HG03520 (cell line): ENCODE measurements around the gene WASHC2C.
"Not testable (repeated sequence)": the region's sequence is repeated elsewhere in the genome, so short reads cannot be mapped to it uniquely, and the experiment has no call there.

Experiments
- ATAC-seq: cut with Tn5 transposase; IDR thresholded peaks from one replicate; pipeline ENCODE4 v1.9.1; 2021; ENCODE audit warnings: mild to moderate bottlenecking, moderate library complexity; ENCODE audit not compliant: unreplicated experiment

The WASHC2C gene

GRCh38 chr10:45768334-45768733, 41.3 kb downstream of the WASHC2C start:
- ATAC-seq, result not testable (repeated sequence)

- not testable (repeated sequence) for ATAC-seq
Observed at GRCh38 chr10:45771757-45772461, 44.8 kb downstream of the WASHC2C start.

GRCh38 chr10:45786217-45786616, 59.2 kb downstream of the WASHC2C start:
- not testable (repeated sequence) for ATAC-seq

DNA sequence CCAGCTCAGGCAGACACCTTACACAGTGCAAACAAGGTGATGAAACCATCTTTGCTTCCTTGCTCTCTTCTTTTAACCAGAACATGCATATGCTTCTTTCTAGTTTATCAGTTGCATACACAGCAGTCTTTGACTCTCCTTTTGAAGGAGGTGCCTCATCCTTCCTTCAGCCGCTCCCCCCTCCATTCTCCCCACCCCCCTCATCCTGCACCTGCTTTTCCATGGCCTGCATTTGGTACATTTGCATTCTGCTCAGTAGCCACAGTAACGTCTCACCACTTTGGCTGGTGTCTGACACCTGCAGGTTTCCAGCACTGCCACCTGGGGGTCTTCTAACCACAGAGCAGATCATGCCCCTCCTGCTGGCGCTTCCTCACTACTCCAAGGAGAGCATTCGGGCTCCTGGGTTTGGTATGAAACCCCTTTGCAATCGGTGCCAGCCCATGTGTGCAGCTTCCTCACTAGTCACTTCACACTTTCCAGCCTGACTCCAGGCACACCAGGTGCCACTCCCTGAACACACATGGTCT, 60.2 kb downstream of the WASHC2C start:
- not testable (repeated sequence) for ATAC-seq

DNA sequence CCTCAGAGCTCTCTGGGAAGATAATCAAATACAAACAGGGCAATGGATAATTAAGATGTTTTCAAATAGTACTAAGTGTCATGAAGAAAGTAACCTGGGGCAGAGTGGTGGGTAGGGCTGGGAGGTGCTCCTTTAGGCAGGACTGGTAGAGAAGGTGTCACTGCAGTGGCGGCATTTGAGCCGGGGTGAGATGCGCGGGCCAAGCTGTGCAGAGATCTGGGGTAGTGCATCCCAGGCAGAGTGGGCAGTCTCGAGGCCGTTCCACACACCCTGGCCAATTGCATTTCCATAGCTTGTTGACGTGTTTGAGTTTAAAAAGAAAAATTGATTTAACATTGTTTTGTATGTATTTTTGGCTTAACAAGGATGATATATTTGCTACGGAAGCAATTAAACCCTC, 62.9 kb downstream of the WASHC2C start:
- ATAC-seq, result not testable (repeated sequence)

- ATAC-seq, result not testable (repeated sequence)
Observed at GRCh38 chr10:45790694-45791426, 63.8 kb downstream of the WASHC2C start.

DNA sequence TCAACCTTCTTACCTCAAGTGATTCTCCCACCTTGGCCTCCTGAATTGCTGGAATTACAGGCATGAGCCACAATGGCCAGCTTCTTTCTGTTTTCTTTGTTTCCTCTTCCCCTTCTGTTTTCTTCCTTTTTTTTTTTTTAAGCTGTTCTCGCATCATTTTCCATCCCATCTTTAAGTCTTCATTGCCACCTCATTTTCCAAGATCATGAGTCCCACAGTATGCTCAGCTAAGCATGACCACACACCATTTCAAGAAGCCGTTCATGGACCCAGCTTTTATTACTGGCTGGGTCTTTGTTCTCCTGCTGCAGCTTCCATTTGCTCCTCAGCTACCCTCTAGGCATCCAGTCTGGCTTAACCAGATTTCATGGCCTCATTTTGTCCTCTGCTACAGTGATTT, 67.7 kb downstream of the WASHC2C start:
- ATAC-seq, result not testable (repeated sequence)

- not testable (repeated sequence) for ATAC-seq
Observed at GRCh38 chr10:45803060-45804010, 76.3 kb downstream of the WASHC2C start.

GRCh38 chr10:45804996-45805395, 77.9 kb downstream of the WASHC2C start:
- not testable (repeated sequence) for ATAC-seq

DNA sequence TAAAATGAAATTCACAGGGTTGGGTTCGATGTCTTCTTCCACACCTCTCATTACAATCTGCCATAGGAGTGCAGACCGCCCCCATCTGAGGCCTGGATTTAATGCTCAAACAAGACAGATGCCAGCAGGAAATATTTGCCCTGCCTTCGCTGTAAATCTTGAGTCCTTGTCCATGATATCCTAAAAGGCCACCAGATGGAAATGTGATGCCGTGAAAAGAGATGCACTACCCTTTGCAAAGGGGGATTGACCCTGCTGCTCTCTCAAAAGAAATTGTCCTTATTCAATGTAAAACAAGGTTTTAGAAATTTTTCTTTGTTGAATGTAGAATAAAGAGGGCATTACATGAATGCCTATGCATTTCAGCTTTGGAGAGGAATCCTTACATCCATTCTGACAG, 82.8 kb downstream of the WASHC2C start:
- no peak for ATAC-seq

GRCh38 chr10:45811075-45811474, 84.0 kb downstream of the WASHC2C start:
- ATAC-seq, result no peak

DNA sequence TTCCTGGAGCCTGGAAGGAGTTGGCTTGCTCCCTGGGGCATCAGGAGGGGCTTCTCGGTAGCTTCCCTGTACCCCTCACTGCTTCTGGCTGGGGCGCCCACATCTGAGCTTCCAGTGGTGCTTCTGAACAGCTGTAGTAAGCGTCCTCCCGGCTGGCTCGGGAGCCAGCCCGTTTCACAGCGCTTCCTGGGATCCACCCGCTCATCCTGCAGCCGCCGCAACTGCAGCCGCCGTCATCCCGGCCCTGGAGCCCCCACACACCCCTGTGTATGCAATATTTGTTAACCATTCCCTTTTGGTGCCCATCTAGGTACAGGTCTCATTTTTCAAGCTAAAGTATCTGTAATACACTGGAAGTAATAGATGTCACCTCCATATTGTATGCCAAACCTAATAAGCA, 85.9 kb downstream of the WASHC2C start:
- not testable (repeated sequence) for ATAC-seq

- ATAC-seq, result not testable (repeated sequence)
Observed at GRCh38 chr10:45814146-45814545, 87.1 kb downstream of the WASHC2C start.

DNA sequence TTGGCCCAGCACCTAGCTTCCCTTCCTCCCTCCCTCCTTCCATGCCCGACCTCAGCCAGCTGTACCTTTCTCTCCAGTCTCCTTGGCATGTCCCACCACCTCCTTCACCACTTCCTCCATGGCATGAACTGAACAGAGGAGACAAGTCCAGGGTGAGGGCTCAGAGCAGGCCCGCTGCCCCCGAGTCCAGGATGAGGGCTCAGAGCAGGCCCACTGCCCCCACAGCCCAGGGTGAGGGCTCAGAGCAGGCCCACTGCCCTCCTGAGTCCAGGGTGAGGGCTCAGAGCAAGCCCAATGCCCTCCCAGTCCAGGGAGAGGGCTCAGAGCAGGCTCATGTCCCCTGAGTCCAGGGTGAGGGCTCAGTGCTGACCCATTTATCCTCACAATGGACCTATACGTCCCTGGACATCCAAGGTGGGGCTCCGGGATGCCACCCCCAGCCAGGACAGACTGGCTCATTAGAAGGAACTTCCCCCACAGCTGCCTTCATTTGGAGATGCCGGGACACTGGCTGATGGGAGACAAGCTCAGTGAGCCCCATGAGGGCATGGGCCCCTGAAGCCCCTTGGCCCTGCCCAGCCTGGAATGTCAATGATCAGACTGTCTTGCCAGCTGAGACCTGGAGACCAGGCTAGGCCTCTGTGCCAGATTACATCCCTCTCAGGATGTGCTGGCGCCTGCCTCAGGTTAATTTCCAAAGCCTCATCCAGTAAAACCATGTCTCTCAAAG, 90.2 kb downstream of the WASHC2C start:
- no peak for ATAC-seq

DNA sequence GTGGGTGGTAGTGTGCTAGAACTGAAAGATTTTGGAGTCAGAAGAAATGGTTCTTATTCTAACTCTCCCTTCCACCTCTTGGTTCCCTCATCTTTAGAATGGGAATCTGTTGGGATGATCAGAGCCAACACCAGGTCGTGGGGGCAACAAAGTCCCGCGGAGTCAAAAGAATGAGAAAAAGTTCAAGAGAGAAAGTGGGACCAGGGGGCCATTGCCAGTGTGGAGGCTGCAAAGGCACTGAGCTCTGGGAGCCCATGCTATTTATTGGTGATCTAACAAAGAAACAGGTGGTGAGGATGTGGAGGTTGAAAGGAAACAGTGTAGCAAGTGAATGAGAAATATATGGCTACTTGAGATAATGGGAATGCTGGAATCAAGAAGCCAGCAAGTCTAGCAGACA, 90.8 kb downstream of the WASHC2C start:
- no peak for ATAC-seq

- ATAC-seq, result no peak
Observed at GRCh38 chr10:45819552-45819951, 92.5 kb downstream of the WASHC2C start.

- not testable (repeated sequence) for ATAC-seq
Observed at GRCh38 chr10:45820107-45820830, 93.2 kb downstream of the WASHC2C start.

DNA sequence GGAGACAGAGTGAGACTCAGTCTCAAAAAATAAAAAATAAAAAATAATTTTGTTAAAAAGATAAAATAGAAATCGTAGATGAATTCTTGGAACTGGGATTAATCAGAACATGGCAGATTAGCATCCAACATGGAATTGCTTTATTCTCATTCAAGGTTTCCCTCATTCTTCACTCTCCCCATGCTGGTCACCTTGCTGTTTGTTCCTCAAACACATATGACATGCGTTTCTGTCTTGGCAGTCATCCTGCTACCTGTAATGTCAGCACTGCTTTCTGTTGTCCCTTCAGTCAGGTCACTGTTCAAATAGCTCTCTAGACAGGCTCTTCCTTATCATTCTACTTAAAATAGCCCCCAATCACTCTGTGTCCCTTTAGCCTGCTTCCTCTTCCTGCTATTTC, 95.9 kb downstream of the WASHC2C start:
- ATAC-seq, result not testable (repeated sequence)
